ENCODE measurements around the gene MSRB1.
A peak's percentile ranks its signal among the peaks of the same experiment; 100 is the strongest.

The MSRB1 gene

GRCh38 chr16:1976216-1976520 lies 33.2 kb upstream of the MSRB1 start:
- Mint-ChIP-seq H3K4me3 (no peak overlapping the region), H3K27ac (no peak overlapping the region), H3K36me3 (ENCODE audit: low read depth) (peaks cover 3% of the 10 kb centered on the region), H3K4me1 (peaks cover 14% of the 10 kb centered on the region), H3K27me3 (ENCODE audit: low read depth) (peaks cover 32% of the 10 kb centered on the region), H3K9me3 (no peaks in the 10 kb centered on the region)
- no peak for TF ChIP-seq CTCF (IDR thresholded peaks at IDR 0.05; ENCODE audit: unreplicated experiment in 3 of 3)

GRCh38 chr16:1975432-1976215 lies 32.6 kb upstream of the MSRB1 start:
- no peak overlapping the region for H3K27ac Mint-ChIP-seq
- peak overlapping the region in 2 of 3 experiments; percentile 51 to 65 for H3K4me3 Mint-ChIP-seq
- H3K4me1 Mint-ChIP-seq = peaks cover 14% of the 10 kb centered on the region

GRCh38 chr16:1974157-1975070 lies 31.4 kb upstream of the MSRB1 start:
- Mint-ChIP-seq H3K36me3 (ENCODE audit: low read depth) (peaks cover 3% of the 10 kb centered on the region), H3K4me3 (peak overlapping the region; percentile 53 to 61 (median 54)), H3K4me1 (peaks cover 14% of the 10 kb centered on the region), H3K27me3 (ENCODE audit: low read depth) (peaks cover 14% of the 10 kb centered on the region), H3K9me3 (no peaks in the 10 kb centered on the region), H3K27ac (no peak overlapping the region)
- TF ChIP-seq CTCF (IDR thresholded peaks at IDR 0.05; ENCODE audit: unreplicated experiment in 3 of 3) = no peak

More at GRCh38 chr16:1975432-1976215, 32.6 kb upstream of the MSRB1 start:
- Mint-ChIP-seq H3K36me3 (ENCODE audit: low read depth) (peaks cover 3% of the 10 kb centered on the region), H3K27me3 (ENCODE audit: low read depth) (peaks cover 26% of the 10 kb centered on the region), H3K9me3 (no peaks in the 10 kb centered on the region)
- no peak for TF ChIP-seq CTCF (IDR thresholded peaks at IDR 0.05; ENCODE audit: unreplicated experiment in 3 of 3)

GRCh38 chr16:1973461-1974156 lies 30.6 kb upstream of the MSRB1 start:
- peaks cover 3% of the 10 kb centered on the region for H3K36me3 Mint-ChIP-seq (ENCODE audit: low read depth)
- no peak overlapping the region for H3K27ac Mint-ChIP-seq
- peaks cover 14% of the 10 kb centered on the region for H3K4me1 Mint-ChIP-seq
- no peaks in the 10 kb centered on the region for H3K9me3 Mint-ChIP-seq
- H3K4me3 Mint-ChIP-seq = peak overlapping the region; percentile 53 to 96 (median 61)
- peaks cover 11% of the 10 kb centered on the region for H3K27me3 Mint-ChIP-seq (ENCODE audit: low read depth)
- TF ChIP-seq CTCF (IDR thresholded peaks at IDR 0.05; ENCODE audit: unreplicated experiment in 3 of 3) = no peak

GRCh38 chr16:1972490-1972877 lies 29.5 kb upstream of the MSRB1 start:
- no peaks in the 10 kb centered on the region for H3K9me3 Mint-ChIP-seq
- H3K36me3 Mint-ChIP-seq (ENCODE audit: low read depth) = peaks cover 2% of the 10 kb centered on the region
- peaks cover 14% of the 10 kb centered on the region for H3K4me1 Mint-ChIP-seq
- no peak for TF ChIP-seq CTCF (IDR thresholded peaks at IDR 0.05; ENCODE audit: unreplicated experiment in 3 of 3)
- peak overlapping the region; percentile 95 to 97 (median 96) for H3K4me3 Mint-ChIP-seq
- no peak overlapping the region for H3K27ac Mint-ChIP-seq
- peaks cover 6% of the 10 kb centered on the region for H3K27me3 Mint-ChIP-seq (ENCODE audit: low read depth)

Data from nephron (organoid).